OCI-LY3 (cell line): Measurements from ENCODE around the gene GLTP.
A peak's percentile ranks its signal among the peaks of the same experiment; 100 is the strongest.

Experiments used
- H2AFZ ChIP-seq: fragments of 200-600, 300-600 bp; shearing (Covaris generic); 2 replicates; pipeline ENCODE4 v1.6.0; 2014; ENCODE audit warnings: antibody characterized with exemption, low read depth, low read length
- H3K27ac ChIP-seq: fragments of 200-600, 300-600 bp; sonication (generic); 2 replicates; pipeline ENCODE4 v1.5.1; 2014; ENCODE audit warnings: mild to moderate bottlenecking, low read length, moderate library complexity, mixed read lengths
- H3K27me3 ChIP-seq: fragments of 200-600, 300-600 bp; sonication (generic); 2 replicates; pipeline ENCODE4 v1.6.1; 2014; ENCODE audit warnings: low read depth, low read length, mixed read lengths
- H3K36me3 ChIP-seq: fragments of 200-600, 300-600 bp; sonication (generic); replicated peaks from 2 replicates; pipeline ENCODE3; 2014; ENCODE audit warnings: low read depth, low read length, mixed read lengths
- H3K4me1 ChIP-seq: fragments of 300-600, 200-600 bp; sonication (generic); 2 replicates; pipeline ENCODE4 v1.6.1; 2014; ENCODE audit warnings: low read length, mixed read lengths
- H3K4me2 ChIP-seq: fragments of 200-600, 300-600 bp; sonication (generic); 2 replicates; pipeline ENCODE4 v1.6.1; 2014; ENCODE audit warnings: low read length, mixed read lengths
- H3K4me3 ChIP-seq: fragments of 300-600, 200-600 bp; sonication (generic); 2 replicates; pipeline ENCODE4 v1.5.1; 2014; ENCODE audit warnings: antibody characterized with exemption, mild to moderate bottlenecking, low read length, moderate library complexity
- H3K79me2 ChIP-seq: fragments of 300-600, 200-600 bp; shearing (Covaris generic); 2 replicates; pipeline ENCODE4 v1.6.1; 2014; ENCODE audit warnings: mild to moderate bottlenecking, low read length, mixed read lengths
- H3K9ac ChIP-seq: fragments of 300-600, 200-600 bp; shearing (Covaris generic); 2 replicates; pipeline ENCODE4 v1.6.0; 2014; ENCODE audit warnings: mild to moderate bottlenecking, low read length, moderate library complexity
- H3K9me3 ChIP-seq: fragments of 200-600, 300-600 bp; shearing (Covaris generic); 2 replicates; pipeline ENCODE4 v1.6.1; 2014; ENCODE audit warnings: low read length, mixed read lengths; ENCODE audit not compliant: insufficient read depth
- H4K20me1 ChIP-seq: fragments of 200-600, 300-600 bp; sonication (generic); 2 replicates; pipeline ENCODE4 v1.6.1; 2016; ENCODE audit warnings: low read length, mixed read lengths; ENCODE audit not compliant: insufficient read depth
- CTCF ChIP-seq: fragments of 200-600, 300-600 bp; sonication (generic); IDR thresholded peaks from 2 replicates; pipeline ENCODE4 v1.5.1; 2014; ENCODE audit warnings: antibody characterized with exemption, low read length, low read depth
- EZH2phosphoT487 ChIP-seq: fragments of 200-600 bp; shearing (Covaris generic); IDR thresholded peaks from 2 replicates; pipeline ENCODE4 v1.6.1; 2018; ENCODE audit warnings: antibody characterized with exemption, mixed run types, low read depth

The GLTP gene

GRCh38 chr12:109844983-109845823 is 35.1 kb downstream of the GLTP start:
- H3K79me2 ChIP-seq, result no peaks in the 10 kb centered on the region
- no peaks in the 10 kb centered on the region for H4K20me1 ChIP-seq
- H3K4me1 ChIP-seq, result peaks cover 12% of the 10 kb centered on the region
- no peak overlapping the region for H3K27ac ChIP-seq
- no peaks in the 10 kb centered on the region for H3K9me3 ChIP-seq
- peaks cover 5% of the 10 kb centered on the region; the same call in 1 of the 2 replicates for H3K27me3 ChIP-seq
- peak overlapping the region; percentile 99 for H2AFZ ChIP-seq
- no peaks in the 10 kb centered on the region for H3K36me3 ChIP-seq
- TF ChIP-seq CTCF (peak; percentile 93), EZH2phosphoT487 (no peak)
- H3K4me2 ChIP-seq, result peak overlapping the region; percentile 93
- peak overlapping the region; percentile 81 for H3K4me3 ChIP-seq
- peak overlapping the region; percentile 71 for H3K9ac ChIP-seq

GRCh38 chr12:109844091-109844490 is 36.2 kb downstream of the GLTP start:
- Histone ChIP-seq H3K79me2 (no peaks in the 10 kb centered on the region), H3K27me3 (peaks cover 5% of the 10 kb centered on the region), H3K4me1 (peaks cover 12% of the 10 kb centered on the region), H3K27ac (no peak overlapping the region), H3K9me3 (no peaks in the 10 kb centered on the region), H3K4me2 (no peak overlapping the region), H3K4me3 (no peak overlapping the region), H4K20me1 (no peaks in the 10 kb centered on the region), H3K9ac (no peak overlapping the region), H3K36me3 (no peaks in the 10 kb centered on the region), H2AFZ (no peak overlapping the region)
- no peak for TF ChIP-seq CTCF
- no peak for TF ChIP-seq EZH2phosphoT487

GRCh38 chr12:109842021-109842420 is 38.3 kb downstream of the GLTP start:
- Histone ChIP-seq H3K9me3 (no peaks in the 10 kb centered on the region), H3K4me2 (no peak overlapping the region), H3K27ac (no peak overlapping the region), H4K20me1 (no peaks in the 10 kb centered on the region), H3K79me2 (no peaks in the 10 kb centered on the region), H3K27me3 (peaks cover 8% of the 10 kb centered on the region), H3K4me1 (peaks cover 10% of the 10 kb centered on the region), H2AFZ (no peak overlapping the region), H3K9ac (no peak overlapping the region), H3K4me3 (no peak overlapping the region), H3K36me3 (no peaks in the 10 kb centered on the region)
- TF ChIP-seq EZH2phosphoT487 (no peak), CTCF (no peak)

GRCh38 chr12:109841356-109841755 is 39.0 kb downstream of the GLTP start:
- H3K79me2 ChIP-seq, result no peaks in the 10 kb centered on the region
- H3K9ac ChIP-seq, result no peak overlapping the region
- H3K27ac ChIP-seq, result no peak overlapping the region
- no peaks in the 10 kb centered on the region for H4K20me1 ChIP-seq
- no peak overlapping the region for H2AFZ ChIP-seq
- H3K4me3 ChIP-seq, result no peak overlapping the region
- TF ChIP-seq CTCF (no peak), EZH2phosphoT487 (no peak)
- H3K4me1 ChIP-seq, result peaks cover 10% of the 10 kb centered on the region
- peaks cover 8% of the 10 kb centered on the region for H3K27me3 ChIP-seq
- H3K9me3 ChIP-seq, result no peaks in the 10 kb centered on the region
- H3K4me2 ChIP-seq, result no peak overlapping the region
- no peaks in the 10 kb centered on the region for H3K36me3 ChIP-seq
